ENCODE data around the gene ARID5B.

The ARID5B gene

GRCh38 chr10:61906562-61906901, 5.0 kb downstream of the ARID5B start:
- DNase-seq: no peak

- no peak for DNase-seq
Observed at GRCh38 chr10:61907011-61907410, 5.5 kb downstream of the ARID5B start.

GRCh38 chr10:61907587-61907986, 6.1 kb downstream of the ARID5B start:
- DNase-seq: no peak

GRCh38 chr10:61910226-61910805, 8.8 kb downstream of the ARID5B start:
- DNase-seq: no peak

- DNase-seq: no peak
Observed at GRCh38 chr10:61910894-61911293, 9.4 kb downstream of the ARID5B start.

GRCh38 chr10:61911425-61911824, 9.9 kb downstream of the ARID5B start:
- DNase-seq: no peak

GRCh38 chr10:61912981-61913380, 11.5 kb downstream of the ARID5B start:
- DNase-seq: no peak

GRCh38 chr10:61918140-61918539, 16.6 kb downstream of the ARID5B start:
- no peak for DNase-seq

- DNase-seq: no peak
Observed at GRCh38 chr10:61918989-61919388, 17.5 kb downstream of the ARID5B start.

- DNase-seq: no peak
Observed at GRCh38 chr10:61919646-61920215, 18.2 kb downstream of the ARID5B start.

GRCh38 chr10:61921143-61921542, 19.6 kb downstream of the ARID5B start:
- DNase-seq: no peak

GRCh38 chr10:61923210-61923949, 21.9 kb downstream of the ARID5B start:
- no peak for DNase-seq

GRCh38 chr10:61923950-61924274, 22.4 kb downstream of the ARID5B start:
- DNase-seq: no peak

GRCh38 chr10:61929555-61929954, 28.1 kb downstream of the ARID5B start:
- DNase-seq: no peak

- DNase-seq: no peak
Observed at GRCh38 chr10:61931620-61932332, 30.3 kb downstream of the ARID5B start.

GRCh38 chr10:61933859-61934555, 32.5 kb downstream of the ARID5B start:
- DNase-seq: peak in 2 of 6 experiments; percentile 8 to 22

- no peak for DNase-seq
Observed at GRCh38 chr10:61935077-61935476, 33.6 kb downstream of the ARID5B start.

- DNase-seq: no peak
Observed at GRCh38 chr10:61936770-61937169, 35.3 kb downstream of the ARID5B start.

- no peak for DNase-seq
Observed at GRCh38 chr10:61937631-61938351, 36.3 kb downstream of the ARID5B start.

GRCh38 chr10:61939902-61940301, 38.4 kb downstream of the ARID5B start:
- DNase-seq: no peak

GRCh38 chr10:61941202-61941681, 39.7 kb downstream of the ARID5B start:
- DNase-seq: no peak
